HAP-1 (cell line): Measurements from ENCODE around the gene GPR35.
"Not testable (repeated sequence)": the region's sequence is repeated elsewhere in the genome, so short reads cannot be mapped to it uniquely, and the experiment has no call there.

Source experiments
- DNase-seq, 2 experiments: peaks; one replicate each; pipeline ENCODE4 v3.0.0-alpha.2; 2016 to 2020; ENCODE audit warnings: low spot score in 2 of 2
- H3K27me3 ChIP-seq: fragments of 250-450 bp; sonication (Bioruptor Pico); 2 replicates; pipeline ENCODE4 v1.5.1; 2020; ENCODE audit warnings: low read depth, mild to moderate bottlenecking, moderate library complexity
- H3K36me3 ChIP-seq: fragments of 250-450 bp; sonication (Bioruptor Pico); replicated peaks from 2 replicates; pipeline ENCODE4 v1.5.1; 2020; ENCODE audit warnings: mild to moderate bottlenecking
- H3K4me1 ChIP-seq: fragments of 250-450 bp; sonication (Bioruptor Pico); 2 replicates; pipeline ENCODE4 v1.5.1; 2020; ENCODE audit warnings: mild to moderate bottlenecking
- H3K4me3 ChIP-seq: fragments of 250-450 bp; sonication (Bioruptor Pico); 2 replicates; pipeline ENCODE4 v1.5.1; 2020; ENCODE audit warnings: mild to moderate bottlenecking, moderate library complexity
- H3K9me3 ChIP-seq: fragments of 250-450 bp; sonication (Bioruptor Pico); 2 replicates; pipeline ENCODE4 v1.5.1; 2020; ENCODE audit warnings: mild to moderate bottlenecking, moderate library complexity
- in situ Hi-C: fragments of 300-500 bp; cut with MboI; formaldehyde crosslinking; loops from 3 replicates; pipeline ENCODE4 v1.14.3; 2020; ENCODE audit warnings: low sequenced_read_pairs, inconsistent platforms, mixed read lengths

Gene GPR35

GRCh38 chr2:240670950-240671349, 45.7 kb downstream of the GPR35 start:
- no peaks in the 10 kb centered on the region for H3K36me3 ChIP-seq
- no peaks in the 10 kb centered on the region for H3K9me3 ChIP-seq
- no peak for DNase-seq
- H3K4me3 ChIP-seq: no peak overlapping the region
- H3K27me3 ChIP-seq: peaks cover 52% of the 10 kb centered on the region
- in situ Hi-C loops: loop anchor here (25.0 kb wide), 1 partner anchor 366 kb away; no protein-coding TSS in a partner anchor
- no peaks in the 10 kb centered on the region for H3K4me1 ChIP-seq

DNA sequence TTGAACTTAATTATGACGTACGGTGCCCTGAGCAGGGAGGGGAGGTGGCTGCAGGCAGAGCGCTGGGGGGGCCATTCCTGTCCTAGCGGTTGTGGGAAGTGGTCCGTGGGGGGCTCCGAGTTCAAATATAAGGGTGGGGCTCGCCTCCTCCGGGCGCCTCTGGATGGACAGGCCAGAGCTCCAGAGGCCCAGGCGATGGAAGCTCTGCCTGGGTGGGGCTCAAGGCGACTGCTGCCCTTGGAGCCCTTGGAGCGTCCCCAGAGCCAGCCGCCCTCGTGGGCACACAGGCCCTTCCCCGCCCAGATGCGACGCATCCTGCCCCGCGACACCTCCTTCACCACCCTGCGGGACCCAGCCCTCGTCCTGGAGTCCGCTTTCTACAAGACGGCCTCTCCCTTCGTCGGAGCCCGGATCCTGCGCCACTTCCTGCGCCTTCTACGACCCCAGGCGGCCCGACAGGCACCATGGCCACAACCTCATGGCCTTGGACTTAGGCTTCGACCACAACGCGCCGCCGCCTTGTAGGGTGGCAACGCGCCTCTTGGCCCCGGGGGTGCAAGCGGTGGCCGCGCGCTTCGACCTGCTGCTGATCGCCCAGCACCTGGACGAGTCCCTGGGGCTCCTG, 46.9 kb downstream of the GPR35 start:
- Histone ChIP-seq H3K27me3 (peaks cover 40% of the 10 kb centered on the region), H3K36me3 (no peaks in the 10 kb centered on the region)
- in situ Hi-C loops: loop anchor here (25.0 kb wide), 1 partner anchor 365 kb away; no protein-coding TSS in a partner anchor

GRCh38 chr2:240672701-240673190, 47.5 kb downstream of the GPR35 start:
- no peak for DNase-seq
- Histone ChIP-seq H3K9me3 (no peaks in the 10 kb centered on the region), H3K4me3 (no peak overlapping the region), H3K4me1 (no peaks in the 10 kb centered on the region), H3K36me3 (no peaks in the 10 kb centered on the region), H3K27me3 (peaks cover 37% of the 10 kb centered on the region)
- in situ Hi-C loops: loop anchor here (25.0 kb wide), 1 partner anchor 365 kb away; no protein-coding TSS in a partner anchor

More for the DNA sequence above, 46.9 kb downstream of the GPR35 start:
- H3K9me3 ChIP-seq: no peaks in the 10 kb centered on the region
- DNase-seq: no peak
- no peaks in the 10 kb centered on the region for H3K4me1 ChIP-seq
- no peak overlapping the region for H3K4me3 ChIP-seq

GRCh38 chr2:240674461-240675184, 49.3 kb downstream of the GPR35 start:
- not testable (repeated sequence) for H3K36me3 ChIP-seq, H3K4me1 ChIP-seq, DNase-seq, H3K4me3 ChIP-seq, H3K9me3 ChIP-seq
- in situ Hi-C loops: loop anchor here (25.0 kb wide), 1 partner anchor 363 kb away; no protein-coding TSS in a partner anchor
- H3K27me3 ChIP-seq: peaks cover 25% of the 10 kb centered on the region

DNA sequence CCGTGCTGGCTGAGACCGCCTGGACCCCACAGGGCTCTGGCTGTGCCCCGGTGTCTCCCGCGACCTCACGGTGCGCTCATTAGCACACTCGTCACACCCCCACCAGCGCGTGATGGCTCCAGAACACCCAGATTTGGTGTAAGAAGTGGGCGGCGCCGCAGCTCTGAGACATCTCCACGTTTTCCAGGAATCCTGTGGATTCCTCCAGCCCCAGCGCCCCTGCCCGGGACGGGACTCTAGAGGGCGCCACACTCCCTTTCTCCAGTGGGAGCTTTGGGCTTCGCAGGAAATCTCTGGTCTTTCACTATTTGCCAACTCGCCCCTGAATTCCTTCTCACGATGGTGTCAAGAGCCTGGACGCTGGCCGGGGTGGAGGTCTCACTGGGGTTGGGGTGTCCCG, 50.1 kb downstream of the GPR35 start:
- in situ Hi-C loops, H3K4me1 ChIP-seq, H3K36me3 ChIP-seq, H3K9me3 ChIP-seq, H3K4me3 ChIP-seq, DNase-seq: not testable (repeated sequence)
- peaks cover 18% of the 10 kb centered on the region for H3K27me3 ChIP-seq

DNA sequence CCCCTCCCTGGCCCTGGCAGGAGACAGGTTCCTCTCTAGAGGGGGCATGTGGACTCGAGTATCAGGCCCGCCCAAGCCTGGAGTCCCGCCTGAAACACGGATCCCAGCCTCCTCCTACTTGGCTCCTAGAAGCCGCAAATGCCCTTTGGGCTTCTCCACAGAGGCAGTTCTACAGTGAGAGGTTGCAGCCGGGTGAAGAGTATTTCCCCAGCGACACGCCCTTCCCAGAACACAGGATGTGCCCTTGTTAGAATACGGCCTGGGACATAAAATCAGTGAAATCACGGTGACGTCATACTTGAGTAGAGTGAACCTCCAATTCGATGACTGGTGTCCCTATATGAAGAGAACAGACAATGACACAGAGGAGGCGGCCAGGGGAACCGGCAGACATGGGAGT, 52.8 kb downstream of the GPR35 start:
- H3K27me3 ChIP-seq, H3K36me3 ChIP-seq, H3K9me3 ChIP-seq, H3K4me1 ChIP-seq, in situ Hi-C loops, H3K4me3 ChIP-seq, DNase-seq: not testable (repeated sequence)

GRCh38 chr2:240678909-240679308, 53.6 kb downstream of the GPR35 start:
- H3K4me1 ChIP-seq, in situ Hi-C loops, DNase-seq, H3K9me3 ChIP-seq, H3K27me3 ChIP-seq, H3K36me3 ChIP-seq, H3K4me3 ChIP-seq: not testable (repeated sequence)

GRCh38 chr2:240680185-240680584, 54.9 kb downstream of the GPR35 start:
- H3K27me3 ChIP-seq, H3K4me1 ChIP-seq, in situ Hi-C loops, DNase-seq, H3K9me3 ChIP-seq, H3K36me3 ChIP-seq, H3K4me3 ChIP-seq: not testable (repeated sequence)
